ENCODE results near the gene RAVER2.

RAVER2 gene

GRCh38 chr1:64872067-64872466 is 127.2 kb downstream of the RAVER2 start:
- H3K27me3 ChIP-seq (ENCODE audit: control insufficient read depth, insufficient read depth, low read length): no peaks in the 10 kb centered on the region
- no peaks in the 10 kb centered on the region for H3K4me1 ChIP-seq (ENCODE audit: control insufficient read depth, insufficient read depth, low read length)
- H3K27ac ChIP-seq (ENCODE audit: low read length): no peak overlapping the region
- no CpG with 5 or more reads among the region's 1 CpG for WGBS (ENCODE audit: insufficient coverage, insufficient read length)
- H3K36me3 ChIP-seq (ENCODE audit: control insufficient read depth, insufficient read depth, low read length): no peaks in the 10 kb centered on the region
- H3K4me3 ChIP-seq (ENCODE audit: low read length): no peak overlapping the region
- H3K9me3 ChIP-seq (ENCODE audit: control insufficient read depth, insufficient read depth, low read length): no peaks in the 10 kb centered on the region
- DNase-seq (ENCODE audit: low read depth, low spot score): no peak

GRCh38 chr1:64873576-64873975 is 128.7 kb downstream of the RAVER2 start:
- no peaks in the 10 kb centered on the region for H3K4me1 ChIP-seq (ENCODE audit: control insufficient read depth, insufficient read depth, low read length)
- no peak overlapping the region for H3K27ac ChIP-seq (ENCODE audit: low read length)
- H3K27me3 ChIP-seq (ENCODE audit: control insufficient read depth, insufficient read depth, low read length): no peaks in the 10 kb centered on the region
- no peak for DNase-seq (ENCODE audit: low read depth, low spot score)
- no CpG with 5 or more reads among the region's 9 CpGs for WGBS (ENCODE audit: insufficient coverage, insufficient read length)
- H3K9me3 ChIP-seq (ENCODE audit: control insufficient read depth, insufficient read depth, low read length): no peaks in the 10 kb centered on the region
- H3K4me3 ChIP-seq (ENCODE audit: low read length): no peak overlapping the region
- H3K36me3 ChIP-seq (ENCODE audit: control insufficient read depth, insufficient read depth, low read length): no peaks in the 10 kb centered on the region; the same call in 1 of the 2 replicates

GRCh38 chr1:64874666-64875065 is 129.8 kb downstream of the RAVER2 start:
- Histone ChIP-seq H3K4me3 (ENCODE audit: low read length) (no peak overlapping the region), H3K4me1 (ENCODE audit: control insufficient read depth, insufficient read depth, low read length) (no peaks in the 10 kb centered on the region), H3K27ac (ENCODE audit: low read length) (no peak overlapping the region), H3K36me3 (ENCODE audit: control insufficient read depth, insufficient read depth, low read length) (no peaks in the 10 kb centered on the region; the same call in 1 of the 2 replicates), H3K9me3 (ENCODE audit: control insufficient read depth, insufficient read depth, low read length) (no peaks in the 10 kb centered on the region), H3K27me3 (ENCODE audit: control insufficient read depth, insufficient read depth, low read length) (no peaks in the 10 kb centered on the region)
- WGBS (ENCODE audit: insufficient coverage, insufficient read length): no CpG with 5 or more reads among the region's 3 CpGs
- no peak for DNase-seq (ENCODE audit: low read depth, low spot score)

- Histone ChIP-seq H3K4me3 (ENCODE audit: low read length) (no peak overlapping the region), H3K36me3 (ENCODE audit: control insufficient read depth, insufficient read depth, low read length) (no peaks in the 10 kb centered on the region; the same call in 1 of the 2 replicates), H3K27ac (ENCODE audit: low read length) (no peak overlapping the region), H3K27me3 (ENCODE audit: control insufficient read depth, insufficient read depth, low read length) (no peaks in the 10 kb centered on the region), H3K4me1 (ENCODE audit: control insufficient read depth, insufficient read depth, low read length) (no peaks in the 10 kb centered on the region), H3K9me3 (ENCODE audit: control insufficient read depth, insufficient read depth, low read length) (no peaks in the 10 kb centered on the region)
- DNase-seq (ENCODE audit: low read depth, low spot score): no peak
- WGBS (ENCODE audit: insufficient coverage, insufficient read length): no CpG with 5 or more reads among the region's 10 CpGs
Observed at GRCh38 chr1:64875101-64875500, 130.2 kb downstream of the RAVER2 start.

- H3K27ac ChIP-seq (ENCODE audit: low read length): no peak overlapping the region
Observed at GRCh38 chr1:64875606-64876005, 130.7 kb downstream of the RAVER2 start.

GRCh38 chr1:64877151-64877550 is 132.3 kb downstream of the RAVER2 start:
- Histone ChIP-seq H3K36me3 (ENCODE audit: control insufficient read depth, insufficient read depth, low read length) (no peaks in the 10 kb centered on the region; the same call in 1 of the 2 replicates), H3K4me3 (ENCODE audit: low read length) (no peak overlapping the region), H3K4me1 (ENCODE audit: control insufficient read depth, insufficient read depth, low read length) (no peaks in the 10 kb centered on the region), H3K9me3 (ENCODE audit: control insufficient read depth, insufficient read depth, low read length) (no peaks in the 10 kb centered on the region), H3K27ac (ENCODE audit: low read length) (no peak overlapping the region), H3K27me3 (ENCODE audit: control insufficient read depth, insufficient read depth, low read length) (no peaks in the 10 kb centered on the region)
- DNase-seq (ENCODE audit: low read depth, low spot score): no peak
- WGBS (ENCODE audit: insufficient coverage, insufficient read length): no CpG with 5 or more reads among the region's 2 CpGs

More at GRCh38 chr1:64875606-64876005, 130.7 kb downstream of the RAVER2 start:
- Histone ChIP-seq H3K9me3 (ENCODE audit: control insufficient read depth, insufficient read depth, low read length) (no peaks in the 10 kb centered on the region), H3K4me3 (ENCODE audit: low read length) (no peak overlapping the region), H3K36me3 (ENCODE audit: control insufficient read depth, insufficient read depth, low read length) (no peaks in the 10 kb centered on the region; the same call in 1 of the 2 replicates), H3K27me3 (ENCODE audit: control insufficient read depth, insufficient read depth, low read length) (no peaks in the 10 kb centered on the region), H3K4me1 (ENCODE audit: control insufficient read depth, insufficient read depth, low read length) (no peaks in the 10 kb centered on the region)
- no CpG with 5 or more reads among the region's 6 CpGs for WGBS (ENCODE audit: insufficient coverage, insufficient read length)
- no peak for DNase-seq (ENCODE audit: low read depth, low spot score)

- Histone ChIP-seq H3K27me3 (ENCODE audit: control insufficient read depth, insufficient read depth, low read length) (no peaks in the 10 kb centered on the region), H3K4me3 (ENCODE audit: low read length) (no peak overlapping the region), H3K4me1 (ENCODE audit: control insufficient read depth, insufficient read depth, low read length) (no peaks in the 10 kb centered on the region), H3K36me3 (ENCODE audit: control insufficient read depth, insufficient read depth, low read length) (no peaks in the 10 kb centered on the region; the same call in 1 of the 2 replicates), H3K27ac (ENCODE audit: low read length) (no peak overlapping the region), H3K9me3 (ENCODE audit: control insufficient read depth, insufficient read depth, low read length) (no peaks in the 10 kb centered on the region)
- WGBS (ENCODE audit: insufficient coverage, insufficient read length): no CpG with 5 or more reads among the region's 1 CpG
- DNase-seq (ENCODE audit: low read depth, low spot score): no peak
Observed at GRCh38 chr1:64877598-64877997, 132.7 kb downstream of the RAVER2 start.

- H3K27me3 ChIP-seq (ENCODE audit: control insufficient read depth, insufficient read depth, low read length): no peaks in the 10 kb centered on the region
- no peak for DNase-seq (ENCODE audit: low read depth, low spot score)
- H3K9me3 ChIP-seq (ENCODE audit: control insufficient read depth, insufficient read depth, low read length): no peaks in the 10 kb centered on the region
- H3K27ac ChIP-seq (ENCODE audit: low read length): no peak overlapping the region
- no peak overlapping the region for H3K4me3 ChIP-seq (ENCODE audit: low read length)
- no peaks in the 10 kb centered on the region; the same call in 1 of the 2 replicates for H3K36me3 ChIP-seq (ENCODE audit: control insufficient read depth, insufficient read depth, low read length)
- H3K4me1 ChIP-seq (ENCODE audit: control insufficient read depth, insufficient read depth, low read length): no peaks in the 10 kb centered on the region
Observed at GRCh38 chr1:64878090-64878489, 133.2 kb downstream of the RAVER2 start.

- WGBS (ENCODE audit: insufficient coverage, insufficient read length): no CpG with 5 or more reads among the region's 12 CpGs
- Histone ChIP-seq H3K4me3 (ENCODE audit: low read length) (no peak overlapping the region), H3K4me1 (ENCODE audit: control insufficient read depth, insufficient read depth, low read length) (no peaks in the 10 kb centered on the region), H3K27me3 (ENCODE audit: control insufficient read depth, insufficient read depth, low read length) (no peaks in the 10 kb centered on the region), H3K27ac (ENCODE audit: low read length) (no peak overlapping the region), H3K36me3 (ENCODE audit: control insufficient read depth, insufficient read depth, low read length) (no peaks in the 10 kb centered on the region; the same call in 1 of the 2 replicates), H3K9me3 (ENCODE audit: control insufficient read depth, insufficient read depth, low read length) (no peaks in the 10 kb centered on the region)
- no peak for DNase-seq (ENCODE audit: low read depth, low spot score)
Observed at GRCh38 chr1:64878931-64879611, 134.2 kb downstream of the RAVER2 start.

GRCh38 chr1:64880449-64880848 is 135.6 kb downstream of the RAVER2 start:
- Histone ChIP-seq H3K27ac (ENCODE audit: low read length) (no peak overlapping the region), H3K4me3 (ENCODE audit: low read length) (no peak overlapping the region), H3K36me3 (ENCODE audit: control insufficient read depth, insufficient read depth, low read length) (no peaks in the 10 kb centered on the region; the same call in 1 of the 2 replicates), H3K9me3 (ENCODE audit: control insufficient read depth, insufficient read depth, low read length) (no peaks in the 10 kb centered on the region), H3K4me1 (ENCODE audit: control insufficient read depth, insufficient read depth, low read length) (no peaks in the 10 kb centered on the region), H3K27me3 (ENCODE audit: control insufficient read depth, insufficient read depth, low read length) (no peaks in the 10 kb centered on the region)
- no CpG with 5 or more reads among the region's 4 CpGs for WGBS (ENCODE audit: insufficient coverage, insufficient read length)
- no peak for DNase-seq (ENCODE audit: low read depth, low spot score)

GRCh38 chr1:64881281-64881680 is 136.4 kb downstream of the RAVER2 start:
- Histone ChIP-seq H3K4me3 (ENCODE audit: low read length) (no peak overlapping the region), H3K27ac (ENCODE audit: low read length) (no peak overlapping the region), H3K36me3 (ENCODE audit: control insufficient read depth, insufficient read depth, low read length) (no peaks in the 10 kb centered on the region; the same call in 1 of the 2 replicates), H3K4me1 (ENCODE audit: control insufficient read depth, insufficient read depth, low read length) (no peaks in the 10 kb centered on the region), H3K27me3 (ENCODE audit: control insufficient read depth, insufficient read depth, low read length) (no peaks in the 10 kb centered on the region), H3K9me3 (ENCODE audit: control insufficient read depth, insufficient read depth, low read length) (no peaks in the 10 kb centered on the region)
- no peak for DNase-seq (ENCODE audit: low read depth, low spot score)
- WGBS (ENCODE audit: insufficient coverage, insufficient read length): no CpG with 5 or more reads among the region's 1 CpG

Data from iPS DF 6.9 (cell line).